Esophagus squamous epithelium (tissue), 4 donors: ENCODE measurements around the gene CDKN1B.

Source experiments
- CTCF ChIP-seq, 6 experiments: fragments of 450-650 bp in 4 of 6; fragments of 200-600 bp in 2 of 6; sonication (generic) in 2 of 6; IDR thresholded peaks; one replicate each; pipeline ENCODE4 v1.5.1; 2016 to 2019; ENCODE audit warnings: antibody characterized with exemption in 6 of 6, mild to moderate bottlenecking in 4 of 6, moderate library complexity in 4 of 6
- POLR2A ChIP-seq, 4 donors: fragments of 450-650 bp; IDR thresholded peaks; one replicate each; pipeline ENCODE4 v1.6.1; 2017; ENCODE audit warnings: antibody characterized with exemption in 4 of 4, mild to moderate bottlenecking in 4 of 4, moderate library complexity in 3 of 4

GRCh38 chr12:12748044-12748443, 30.9 kb downstream of the CDKN1B start:
- TF ChIP-seq POLR2A (IDR thresholded peaks at IDR 0.05) = no peak
- no peak for TF ChIP-seq CTCF (IDR thresholded peaks at IDR 0.05)
